NCI-H748 treated with DMSO at 0.1 percent for 48 hours (cell line): Measurements from ENCODE around the gene MTHFD1.
A peak's percentile ranks its signal among the peaks of the same experiment; 100 is the strongest.

Source experiments
- DNase-seq: peaks from one replicate; lab custom pipeline; 2025; lab: John Stamatoyannopoulos, UW

Gene MTHFD1

GRCh38 chr14:64495252-64495651 is 107.1 kb downstream of the MTHFD1 start:
- no peak for DNase-seq

- DNase-seq = no peak
Observed at GRCh38 chr14:64496764-64497163, 108.6 kb downstream of the MTHFD1 start.

GRCh38 chr14:64500088-64500487 is 111.9 kb downstream of the MTHFD1 start:
- no peak for DNase-seq

- no peak for DNase-seq
Observed at GRCh38 chr14:64501411-64502171, 113.4 kb downstream of the MTHFD1 start.

GRCh38 chr14:64502456-64502855 is 114.3 kb downstream of the MTHFD1 start:
- no peak for DNase-seq

- DNase-seq = peak; percentile 21
Observed at GRCh38 chr14:64502887-64503433, 114.8 kb downstream of the MTHFD1 start.

- DNase-seq = peak; percentile 49
Observed at GRCh38 chr14:64503434-64504309, 115.5 kb downstream of the MTHFD1 start, which contains the start of gene ZBTB25. Gene ZBTB25, minus strand, starts transcription at chr14:64503838. Its CDS starts 13,305 bp downstream, at chr14:64490533.

- peak; percentile 65 for DNase-seq
Observed at GRCh38 chr14:64504310-64504896, 116.2 kb downstream of the MTHFD1 start, which contains the start of gene ZBTB1. Gene ZBTB1, plus strand, starts transcription at chr14:64504770. Its CDS starts 16,735 bp downstream, at chr14:64521505.

- peak; percentile 65 for DNase-seq
Observed at GRCh38 chr14:64504897-64505794, 117.0 kb downstream of the MTHFD1 start.

GRCh38 chr14:64506721-64507120 is 118.6 kb downstream of the MTHFD1 start:
- no peak for DNase-seq

- no peak for DNase-seq
Observed at GRCh38 chr14:64507376-64508156, 119.4 kb downstream of the MTHFD1 start.

- no peak for DNase-seq
Observed at GRCh38 chr14:64508215-64508776, 120.1 kb downstream of the MTHFD1 start.

GRCh38 chr14:64509036-64509435 is 120.9 kb downstream of the MTHFD1 start:
- DNase-seq = no peak
